ENCODE data around the gene FGF8.

DNA sequence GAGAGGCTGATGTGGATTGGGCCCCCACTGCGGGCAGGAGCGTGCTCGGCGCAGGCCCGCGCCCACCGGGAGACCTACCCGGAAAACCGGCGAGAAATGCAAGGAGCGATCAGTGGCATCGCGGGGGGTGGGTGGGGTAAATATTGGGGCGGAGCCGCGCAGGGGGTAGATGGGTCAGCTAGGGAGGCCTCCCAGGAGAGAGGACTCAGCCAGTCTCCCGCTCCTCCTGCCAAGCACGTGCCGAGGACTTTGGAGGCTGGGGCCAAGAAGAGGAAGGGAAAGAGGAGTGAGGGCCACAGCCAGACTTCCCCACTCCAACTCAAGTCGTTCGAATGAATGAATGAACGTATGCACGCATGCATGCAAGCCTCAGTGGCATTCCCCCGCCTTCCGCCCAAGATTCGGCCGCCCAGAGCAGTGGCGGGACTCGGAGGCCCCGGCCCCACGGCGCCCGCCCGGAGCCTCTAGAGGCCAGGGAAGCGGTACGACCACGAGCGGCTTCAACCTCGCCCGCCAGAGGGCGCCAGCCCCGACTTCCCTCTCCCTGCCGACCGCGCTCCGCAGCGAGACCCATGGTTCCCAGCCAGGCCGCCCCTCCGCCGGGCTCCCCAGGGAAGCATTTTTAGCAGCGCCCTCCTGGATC, 3.8 kb upstream of the FGF8 start:
- TF ChIP-seq, protein P1, sequence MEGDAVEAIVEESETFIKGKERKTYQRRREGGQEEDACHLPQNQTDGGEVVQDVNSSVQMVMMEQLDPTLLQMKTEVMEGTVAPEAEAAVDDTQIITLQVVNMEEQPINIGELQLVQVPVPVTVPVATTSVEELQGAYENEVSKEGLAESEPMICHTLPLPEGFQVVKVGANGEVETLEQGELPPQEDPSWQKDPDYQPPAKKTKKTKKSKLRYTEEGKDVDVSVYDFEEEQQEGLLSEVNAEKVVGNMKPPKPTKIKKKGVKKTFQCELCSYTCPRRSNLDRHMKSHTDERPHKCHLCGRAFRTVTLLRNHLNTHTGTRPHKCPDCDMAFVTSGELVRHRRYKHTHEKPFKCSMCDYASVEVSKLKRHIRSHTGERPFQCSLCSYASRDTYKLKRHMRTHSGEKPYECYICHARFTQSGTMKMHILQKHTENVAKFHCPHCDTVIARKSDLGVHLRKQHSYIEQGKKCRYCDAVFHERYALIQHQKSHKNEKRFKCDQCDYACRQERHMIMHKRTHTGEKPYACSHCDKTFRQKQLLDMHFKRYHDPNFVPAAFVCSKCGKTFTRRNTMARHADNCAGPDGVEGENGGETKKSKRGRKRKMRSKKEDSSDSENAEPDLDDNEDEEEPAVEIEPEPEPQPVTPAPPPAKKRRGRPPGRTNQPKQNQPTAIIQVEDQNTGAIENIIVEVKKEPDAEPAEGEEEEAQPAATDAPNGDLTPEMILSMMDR (IDR thresholded peaks at IDR 0.05) = peak; percentile 99
- TF ChIP-seq POLR2AphosphoS5 (IDR thresholded peaks at IDR 0.05; ENCODE audit: low read depth, low read length) = no peak
- TF ChIP-seq, protein P2, sequence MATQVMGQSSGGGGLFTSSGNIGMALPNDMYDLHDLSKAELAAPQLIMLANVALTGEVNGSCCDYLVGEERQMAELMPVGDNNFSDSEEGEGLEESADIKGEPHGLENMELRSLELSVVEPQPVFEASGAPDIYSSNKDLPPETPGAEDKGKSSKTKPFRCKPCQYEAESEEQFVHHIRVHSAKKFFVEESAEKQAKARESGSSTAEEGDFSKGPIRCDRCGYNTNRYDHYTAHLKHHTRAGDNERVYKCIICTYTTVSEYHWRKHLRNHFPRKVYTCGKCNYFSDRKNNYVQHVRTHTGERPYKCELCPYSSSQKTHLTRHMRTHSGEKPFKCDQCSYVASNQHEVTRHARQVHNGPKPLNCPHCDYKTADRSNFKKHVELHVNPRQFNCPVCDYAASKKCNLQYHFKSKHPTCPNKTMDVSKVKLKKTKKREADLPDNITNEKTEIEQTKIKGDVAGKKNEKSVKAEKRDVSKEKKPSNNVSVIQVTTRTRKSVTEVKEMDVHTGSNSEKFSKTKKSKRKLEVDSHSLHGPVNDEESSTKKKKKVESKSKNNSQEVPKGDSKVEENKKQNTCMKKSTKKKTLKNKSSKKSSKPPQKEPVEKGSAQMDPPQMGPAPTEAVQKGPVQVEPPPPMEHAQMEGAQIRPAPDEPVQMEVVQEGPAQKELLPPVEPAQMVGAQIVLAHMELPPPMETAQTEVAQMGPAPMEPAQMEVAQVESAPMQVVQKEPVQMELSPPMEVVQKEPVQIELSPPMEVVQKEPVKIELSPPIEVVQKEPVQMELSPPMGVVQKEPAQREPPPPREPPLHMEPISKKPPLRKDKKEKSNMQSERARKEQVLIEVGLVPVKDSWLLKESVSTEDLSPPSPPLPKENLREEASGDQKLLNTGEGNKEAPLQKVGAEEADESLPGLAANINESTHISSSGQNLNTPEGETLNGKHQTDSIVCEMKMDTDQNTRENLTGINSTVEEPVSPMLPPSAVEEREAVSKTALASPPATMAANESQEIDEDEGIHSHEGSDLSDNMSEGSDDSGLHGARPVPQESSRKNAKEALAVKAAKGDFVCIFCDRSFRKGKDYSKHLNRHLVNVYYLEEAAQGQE (IDR thresholded peaks at IDR 0.05; ENCODE audit: insufficient read depth in 1 of 2, low read depth in 2 of 2, low read length in 1 of 2) = no peak
